ENCODE measurements around the gene PRDM16. TPM values are rescaled to one million over a fixed set of nuclear protein-coding genes. Genes with fewer than 3 reads are reported as not detected.

Gene PRDM16
- polyA plus RNA-seq, 1 donor from 2014 or later = 0.21 TPM

GRCh38 chr1:3139451-3139852, 70.4 kb downstream of the PRDM16 start:
- no peak overlapping the region for H2AFZ ChIP-seq (ENCODE audit: low read depth, low read length)
- no peak overlapping the region for H3K4me2 ChIP-seq (ENCODE audit: low read length)
- H3K27me3 ChIP-seq (ENCODE audit: insufficient read depth, low read depth, low read length) = no peaks in the 10 kb centered on the region
- H3K4me3 ChIP-seq (ENCODE audit: low read length) = no peak overlapping the region
- peaks cover 38% of the 10 kb centered on the region for H3K79me2 ChIP-seq (replicated peaks; ENCODE audit: insufficient read depth, low read length)
- no peak overlapping the region for H3K27ac ChIP-seq (ENCODE audit: low read length)
- H3F3A ChIP-seq (ENCODE audit: insufficient read depth, low read length, poor library complexity, severe bottlenecking) = peaks cover 3% of the 10 kb centered on the region
- no peaks in the 10 kb centered on the region for H3K9me2 ChIP-seq (ENCODE audit: insufficient read depth, low read length)
- no peak for TF ChIP-seq EP300 (conservative IDR thresholded peaks at IDR 0.05; ENCODE audit: poor library complexity, severe bottlenecking)
- TF ChIP-seq TAF1 (IDR thresholded peaks at IDR 0.05; ENCODE audit: low read depth) = no peak
- no peak for TF ChIP-seq SMC3 (conservative IDR thresholded peaks at IDR 0.05; ENCODE audit: poor library complexity)
- no peak for TF ChIP-seq CTCF (IDR thresholded peaks at IDR 0.05; ENCODE audit: poor library complexity, severe bottlenecking)
- no peak for TF ChIP-seq EZH2 (IDR thresholded peaks at IDR 0.05; ENCODE audit: borderline replicate concordance, insufficient read depth, low read length, poor library complexity, severe bottlenecking)
- no peak for TF ChIP-seq REST (IDR thresholded peaks at IDR 0.05; ENCODE audit: borderline replicate concordance)
- no peak for TF ChIP-seq RAD21 (conservative IDR thresholded peaks at IDR 0.05)
- no peak for TF ChIP-seq POLR2AphosphoS5 (IDR thresholded peaks at IDR 0.05)
- no peak for TF ChIP-seq MXI1 (conservative IDR thresholded peaks at IDR 0.05; ENCODE audit: poor library complexity, severe bottlenecking)
- H3K9ac ChIP-seq (ENCODE audit: low read length) = no peak overlapping the region
- H4K20me1 ChIP-seq (ENCODE audit: insufficient read depth) = no peaks in the 10 kb centered on the region
- H3K36me3 ChIP-seq (ENCODE audit: insufficient read depth, low read length) = no peaks in the 10 kb centered on the region
- no peaks in the 10 kb centered on the region for H3K9me3 ChIP-seq (ENCODE audit: low read length)

- H3K4me2 ChIP-seq (ENCODE audit: low read length) = no peak overlapping the region
- H3K27ac ChIP-seq (ENCODE audit: low read length) = peak overlapping the region; percentile 5
- no peak overlapping the region for H2AFZ ChIP-seq (ENCODE audit: low read depth, low read length)
- no peaks in the 10 kb centered on the region for H3K27me3 ChIP-seq (ENCODE audit: insufficient read depth, low read depth, low read length)
- H3K79me2 ChIP-seq (replicated peaks; ENCODE audit: insufficient read depth, low read length) = peaks cover 41% of the 10 kb centered on the region
- no peaks in the 10 kb centered on the region for H4K20me1 ChIP-seq (ENCODE audit: insufficient read depth)
- no peak overlapping the region for H3K9ac ChIP-seq (ENCODE audit: low read length)
- no peaks in the 10 kb centered on the region for H3K9me2 ChIP-seq (ENCODE audit: insufficient read depth, low read length)
- TF ChIP-seq REST (IDR thresholded peaks at IDR 0.05; ENCODE audit: borderline replicate concordance) = no peak
- TF ChIP-seq SMC3 (conservative IDR thresholded peaks at IDR 0.05; ENCODE audit: poor library complexity) = no peak
- no peak for TF ChIP-seq TAF1 (IDR thresholded peaks at IDR 0.05; ENCODE audit: low read depth)
- peaks cover 3% of the 10 kb centered on the region for H3F3A ChIP-seq (ENCODE audit: insufficient read depth, low read length, poor library complexity, severe bottlenecking)
- H3K9me3 ChIP-seq (ENCODE audit: low read length) = no peaks in the 10 kb centered on the region
- no peak overlapping the region for H3K4me3 ChIP-seq (ENCODE audit: low read length)
- H3K36me3 ChIP-seq (ENCODE audit: insufficient read depth, low read length) = no peaks in the 10 kb centered on the region
These were observed 70.9 kb downstream of the PRDM16 start for GRCh38 chr1:3139871-3140361.

Data from neural cell (in vitro differentiated cells).